Osteocyte (in vitro differentiated cells): ENCODE data around the gene NDFIP1. TPM values are rescaled to one million over a fixed set of nuclear protein-coding genes. Genes with fewer than 3 reads are reported as not detected.

Experiments used
- DNase-seq: peaks from one replicate; pipeline ENCODE4 v3.0.0; 2021; ENCODE audit warnings: mixed read lengths; ENCODE audit not compliant: unreplicated experiment; ENCODE audit errors: extremely low spot score
- H3K27ac Mint-ChIP-seq: one replicate; pipeline ENCODE4 v1.8.0; 2021; ENCODE audit warnings: mild to moderate bottlenecking, mixed read lengths; ENCODE audit not compliant: unreplicated experiment
- H3K27me3 Mint-ChIP-seq: one replicate; pipeline ENCODE4 v1.8.0; 2021; ENCODE audit warnings: mixed read lengths; ENCODE audit not compliant: unreplicated experiment
- H3K36me3 Mint-ChIP-seq: one replicate; pipeline ENCODE4 v1.8.0; 2021; ENCODE audit warnings: mixed read lengths; ENCODE audit not compliant: unreplicated experiment
- H3K4me1 Mint-ChIP-seq: one replicate; pipeline ENCODE4 v1.8.0; 2021; ENCODE audit warnings: mixed read lengths; ENCODE audit not compliant: unreplicated experiment
- H3K4me3 Mint-ChIP-seq: one replicate; pipeline ENCODE4 v1.8.0; 2021; ENCODE audit warnings: mild to moderate bottlenecking, moderate library complexity, mixed read lengths; ENCODE audit not compliant: unreplicated experiment
- H3K9me3 Mint-ChIP-seq: one replicate; pipeline ENCODE4 v1.8.0; 2021; ENCODE audit warnings: mixed read lengths; ENCODE audit not compliant: unreplicated experiment
- CTCF ChIP-seq: fragments of 200-600 bp; sonication (generic); IDR thresholded peaks from 2 replicates; pipeline ENCODE4 v1.5.0; 2021; ENCODE audit warnings: antibody characterized with exemption, mild to moderate bottlenecking, moderate library complexity
- total RNA-seq: library from RNA; stranded (reverse); gene quantifications from 2 replicates; pipeline ENCODE4 v1.2.1, GENCODE V29; 2021

Gene NDFIP1
- total RNA-seq, 1 donor from 2014 or later = 62.7 TPM

DNA sequence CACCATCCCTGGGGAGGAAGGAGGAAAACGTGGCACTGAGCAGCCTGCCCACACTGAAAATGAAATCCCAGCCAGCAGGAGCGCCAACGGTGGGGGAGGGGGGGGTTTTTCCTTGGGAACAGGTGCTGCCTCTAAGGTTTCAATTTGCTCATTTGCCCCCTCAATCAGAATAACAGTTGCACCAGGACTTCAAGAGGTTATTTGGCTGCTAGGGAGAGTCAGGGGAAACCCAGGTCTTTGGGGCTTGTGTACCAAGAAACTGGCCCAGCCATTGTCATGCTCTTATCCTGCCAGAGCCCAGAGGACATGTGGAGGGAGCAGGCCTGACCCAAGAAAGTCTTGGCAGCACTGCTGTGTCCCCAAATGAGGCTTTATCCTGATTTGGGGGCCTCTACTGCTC is 66.5 kb downstream of the NDFIP1 start:
- Mint-ChIP-seq H3K27me3 (no peaks in the 10 kb centered on the region), H3K4me1 (no peaks in the 10 kb centered on the region), H3K4me3 (no peak overlapping the region), H3K36me3 (no peaks in the 10 kb centered on the region), H3K27ac (no peak overlapping the region), H3K9me3 (no peaks in the 10 kb centered on the region)
- TF ChIP-seq CTCF = no peak
- no peak for DNase-seq

- Mint-ChIP-seq H3K27ac (no peak overlapping the region), H3K4me3 (no peak overlapping the region), H3K27me3 (no peaks in the 10 kb centered on the region), H3K9me3 (no peaks in the 10 kb centered on the region), H3K4me1 (no peaks in the 10 kb centered on the region), H3K36me3 (no peaks in the 10 kb centered on the region)
- no peak for DNase-seq
- no peak for TF ChIP-seq CTCF
Observed at GRCh38 chr5:142175461-142176142, 67.0 kb downstream of the NDFIP1 start.

GRCh38 chr5:142176255-142176654 is 67.7 kb downstream of the NDFIP1 start:
- Mint-ChIP-seq H3K27ac (no peak overlapping the region), H3K4me3 (no peak overlapping the region), H3K9me3 (no peaks in the 10 kb centered on the region), H3K4me1 (no peaks in the 10 kb centered on the region), H3K36me3 (no peaks in the 10 kb centered on the region), H3K27me3 (no peaks in the 10 kb centered on the region)
- TF ChIP-seq CTCF = no peak
- DNase-seq = no peak

DNA sequence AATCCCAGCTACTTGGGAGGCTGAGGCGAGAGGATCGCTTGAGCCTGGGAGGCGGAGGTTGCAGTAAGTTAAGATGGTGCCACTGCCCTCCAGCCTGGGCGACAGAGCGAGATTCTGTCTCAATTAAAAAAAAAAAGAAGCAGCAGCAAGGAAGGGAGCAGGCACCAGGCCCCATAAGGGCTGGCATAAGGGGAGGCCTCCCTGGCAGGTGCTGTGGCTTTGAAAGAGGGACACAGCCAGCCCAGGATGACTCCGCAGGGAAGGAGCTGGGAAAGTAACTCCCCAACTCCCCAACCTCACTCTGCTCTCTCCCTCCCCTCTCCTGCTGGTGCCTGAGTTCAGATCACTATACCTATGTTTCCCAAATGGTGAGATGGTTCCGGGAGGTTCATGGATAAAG is 70.1 kb downstream of the NDFIP1 start:
- Mint-ChIP-seq H3K36me3 (no peaks in the 10 kb centered on the region), H3K27me3 (peaks cover 3% of the 10 kb centered on the region), H3K27ac (no peak overlapping the region), H3K4me1 (no peaks in the 10 kb centered on the region), H3K9me3 (no peaks in the 10 kb centered on the region), H3K4me3 (no peak overlapping the region)
- DNase-seq = no peak
- no peak for TF ChIP-seq CTCF

DNA sequence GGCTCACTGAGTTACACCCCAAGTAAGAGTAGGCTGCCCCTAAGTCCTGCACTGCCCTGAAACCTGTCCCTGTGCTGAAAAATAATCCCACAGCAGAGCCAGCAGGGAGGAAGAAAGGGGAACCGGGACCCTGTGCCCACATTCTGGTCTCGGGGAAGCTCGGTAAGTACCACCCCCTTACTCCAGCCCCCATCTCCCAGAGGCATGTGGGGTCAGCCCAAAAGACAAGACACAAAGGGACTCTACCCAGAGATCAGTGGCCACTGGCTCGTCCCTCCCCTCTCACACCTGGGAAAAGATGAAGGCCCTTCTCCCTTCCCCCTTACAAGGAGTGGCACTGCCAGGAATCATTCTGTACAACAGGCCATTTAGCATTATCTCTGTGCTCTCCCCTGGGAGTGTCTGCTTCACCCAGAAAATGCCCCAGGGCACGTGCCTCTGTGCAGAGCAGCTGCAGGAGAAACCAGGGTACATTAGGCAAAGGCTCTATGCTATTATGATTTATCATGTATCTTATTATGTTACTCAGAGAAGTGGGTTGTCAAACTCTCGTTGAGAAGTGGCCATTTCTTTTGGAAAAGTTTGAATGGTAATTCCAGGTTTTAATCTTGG is 71.3 kb downstream of the NDFIP1 start:
- H3K4me3 Mint-ChIP-seq = no peak overlapping the region
- TF ChIP-seq CTCF = no peak
- no peaks in the 10 kb centered on the region for H3K4me1 Mint-ChIP-seq
- no peak overlapping the region for H3K27ac Mint-ChIP-seq
- no peaks in the 10 kb centered on the region for H3K9me3 Mint-ChIP-seq
- peaks cover 3% of the 10 kb centered on the region for H3K27me3 Mint-ChIP-seq
- DNase-seq = no peak
- no peaks in the 10 kb centered on the region for H3K36me3 Mint-ChIP-seq
